GDM1 (cell line): Measurements from ENCODE around the gene DGCR2.
"Not testable (repeated sequence)": the region's sequence is repeated elsewhere in the genome, so short reads cannot be mapped to it uniquely, and the experiment has no call there.

Source experiments
- DNase-seq: peaks from one replicate; lab custom pipeline; 2025; lab: John Stamatoyannopoulos, UW

DGCR2 gene

DNA sequence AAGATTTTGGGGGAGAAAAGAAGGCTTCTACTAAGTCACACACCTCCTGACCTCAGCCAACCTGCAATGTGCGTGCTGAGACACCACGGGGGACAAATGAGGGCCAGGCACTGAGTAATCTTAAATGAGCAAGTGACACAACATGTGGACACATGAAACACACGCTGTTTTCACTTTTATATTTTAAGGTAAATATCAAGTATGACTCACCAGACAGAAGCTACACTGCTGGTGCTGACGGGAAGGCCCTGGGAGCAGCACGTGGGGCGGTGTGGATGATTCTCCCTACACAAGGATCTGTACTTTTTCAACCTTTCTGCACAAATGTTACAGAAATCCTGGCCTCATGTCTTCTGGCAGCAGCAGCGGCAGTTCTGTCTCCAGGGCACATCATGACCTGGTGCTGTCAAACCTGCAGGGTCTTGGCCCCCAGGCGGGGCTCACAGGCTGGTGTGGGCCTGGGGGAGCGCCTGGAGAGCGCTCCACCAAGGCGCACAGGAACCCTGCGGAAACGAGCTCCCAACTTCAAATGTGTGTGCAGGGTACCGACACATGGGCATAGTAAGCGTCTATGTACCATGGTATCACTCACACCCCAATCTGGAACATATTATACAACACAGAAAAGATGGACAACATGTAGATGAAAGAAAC is 61.7 kb downstream of the DGCR2 start:
- no peak for DNase-seq

DNA sequence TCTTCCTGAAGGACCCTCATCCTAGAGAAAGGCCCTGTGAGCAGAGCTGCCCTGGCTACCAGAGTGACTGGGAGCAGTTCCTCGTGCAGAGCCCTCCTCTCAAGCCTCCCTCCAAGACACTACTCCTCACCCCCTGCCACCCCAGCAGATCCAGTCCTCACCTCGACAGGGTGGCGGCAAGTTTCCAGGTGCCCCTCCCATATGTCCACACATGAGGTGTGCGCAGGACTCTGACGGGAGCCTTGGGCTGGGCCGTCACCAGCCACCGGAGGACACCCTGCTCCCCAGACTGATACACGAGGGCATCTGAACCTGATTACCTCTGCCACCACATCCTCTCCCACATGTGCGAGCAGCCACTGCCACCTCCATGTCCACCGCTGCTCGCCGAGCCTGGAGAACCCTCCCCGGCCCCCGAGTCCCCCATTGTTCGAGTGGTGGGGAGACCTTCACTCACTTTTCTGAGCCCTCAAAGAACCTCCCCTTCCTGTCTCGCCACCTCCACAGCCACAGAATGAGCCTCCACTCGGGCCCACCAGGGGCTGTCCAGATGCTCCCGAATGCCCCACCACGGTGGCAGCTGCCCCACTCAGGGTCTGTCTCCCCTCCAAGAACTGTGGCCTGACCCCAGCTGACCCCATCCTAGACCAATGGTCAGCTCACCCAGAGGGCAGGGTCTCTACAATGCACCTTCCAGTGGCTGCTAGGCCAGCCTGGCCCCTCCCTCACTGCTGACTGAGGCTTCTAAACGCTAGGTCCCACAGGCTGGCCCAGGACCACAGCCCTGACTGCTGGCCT is 62.5 kb downstream of the DGCR2 start:
- no peak for DNase-seq

DNA sequence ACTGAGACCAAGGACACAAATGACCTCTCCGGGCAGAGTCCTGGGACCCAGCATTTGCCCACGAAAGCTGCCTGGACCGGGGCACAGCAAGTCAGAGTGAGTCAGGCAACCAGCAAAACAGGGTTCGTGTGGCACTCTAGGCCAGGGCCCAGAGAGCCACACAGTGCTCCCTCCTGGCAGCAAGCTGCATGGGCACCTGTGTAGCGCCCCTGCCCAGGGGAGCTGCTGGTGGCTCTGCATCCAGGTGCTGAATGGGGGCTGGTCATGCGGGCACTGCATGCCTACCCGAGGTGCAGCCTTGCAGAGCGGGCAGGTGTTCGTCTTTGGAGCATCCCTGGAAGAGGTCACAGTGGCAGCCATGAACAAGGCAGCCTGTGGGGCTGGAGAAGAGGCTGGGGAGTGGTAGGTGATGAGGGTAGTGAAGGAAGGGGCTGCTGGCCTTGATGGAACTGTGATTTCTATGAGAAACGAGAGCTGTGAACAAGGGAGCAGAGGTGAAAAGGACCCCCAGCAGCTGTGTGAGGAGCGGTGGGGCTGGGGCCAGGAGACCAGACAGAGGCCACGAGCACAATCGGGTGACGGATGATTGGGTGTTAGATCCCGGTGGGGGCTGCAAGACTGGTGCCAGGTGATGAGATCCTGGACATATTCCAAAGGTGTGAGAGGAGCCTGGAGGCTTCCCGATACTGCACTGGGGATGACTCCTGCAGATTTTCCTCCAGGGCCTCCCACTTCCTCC is 63.3 kb downstream of the DGCR2 start:
- DNase-seq, result no peak

DNA sequence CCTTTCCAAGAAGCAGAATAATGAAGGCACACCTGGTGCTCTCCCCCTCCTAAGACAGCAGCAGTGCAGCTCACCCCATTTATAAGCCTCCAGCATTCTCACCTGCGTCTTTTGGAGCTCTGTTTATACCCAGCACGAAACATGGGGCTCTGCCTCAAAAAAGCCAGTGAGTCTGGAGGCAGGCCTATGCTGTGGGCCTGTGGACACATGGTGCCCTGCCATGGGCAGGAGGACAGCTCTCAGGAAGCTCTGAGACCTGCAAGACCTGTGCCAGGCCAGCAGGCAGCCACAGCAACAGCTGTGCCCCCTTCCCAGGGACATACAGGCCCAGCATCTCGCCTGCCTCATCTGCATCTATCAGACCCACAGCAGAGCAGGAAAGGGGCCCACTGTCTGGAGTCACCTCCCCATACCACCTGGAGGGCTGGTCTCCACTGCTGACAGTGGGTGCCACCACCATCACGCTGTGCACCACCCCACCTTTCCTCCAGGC is 64.2 kb downstream of the DGCR2 start:
- no peak for DNase-seq

DNA sequence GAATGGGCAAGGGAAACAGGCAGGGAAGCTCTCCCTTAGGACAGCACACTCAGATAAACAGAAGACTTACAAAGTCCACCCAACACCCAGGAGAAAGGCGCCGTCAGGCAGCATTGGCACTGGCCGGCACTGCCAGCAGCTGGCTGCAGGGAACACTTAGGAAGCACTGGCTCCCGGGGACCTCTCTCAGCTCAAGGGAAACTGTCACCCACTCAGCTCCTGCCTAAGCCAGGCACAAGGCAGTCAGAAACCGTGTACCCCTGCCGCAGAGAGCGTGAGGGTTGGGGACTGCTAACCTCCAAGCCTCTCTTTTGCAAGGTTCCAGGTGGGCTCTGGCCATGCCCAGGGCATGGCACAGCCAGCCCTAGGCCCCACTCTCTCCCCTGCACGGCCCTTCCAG is 64.7 kb downstream of the DGCR2 start:
- DNase-seq, result no peak

DNA sequence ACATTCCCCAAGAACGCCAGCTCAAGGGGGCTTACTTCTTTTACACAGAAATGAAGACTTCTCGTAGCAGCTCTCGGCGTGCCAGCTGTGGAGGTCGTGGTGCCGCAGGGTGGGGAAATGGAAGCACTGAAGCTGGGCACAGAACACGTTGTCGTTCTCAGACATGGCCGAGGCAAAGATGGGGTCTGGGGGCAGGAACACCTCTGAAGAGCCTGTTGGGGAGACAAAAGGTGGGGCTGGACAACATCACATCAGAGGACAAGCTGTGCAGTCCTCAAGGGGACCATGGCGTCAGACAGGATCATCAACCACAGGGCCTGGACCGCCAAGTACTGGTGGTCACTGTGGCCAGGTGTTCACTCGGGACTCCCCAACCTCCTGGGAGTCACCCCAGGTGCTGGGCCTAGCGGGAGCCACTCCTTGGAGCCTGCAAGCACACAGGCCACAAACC is 65.2 kb downstream of the DGCR2 start:
- no peak for DNase-seq

DNA sequence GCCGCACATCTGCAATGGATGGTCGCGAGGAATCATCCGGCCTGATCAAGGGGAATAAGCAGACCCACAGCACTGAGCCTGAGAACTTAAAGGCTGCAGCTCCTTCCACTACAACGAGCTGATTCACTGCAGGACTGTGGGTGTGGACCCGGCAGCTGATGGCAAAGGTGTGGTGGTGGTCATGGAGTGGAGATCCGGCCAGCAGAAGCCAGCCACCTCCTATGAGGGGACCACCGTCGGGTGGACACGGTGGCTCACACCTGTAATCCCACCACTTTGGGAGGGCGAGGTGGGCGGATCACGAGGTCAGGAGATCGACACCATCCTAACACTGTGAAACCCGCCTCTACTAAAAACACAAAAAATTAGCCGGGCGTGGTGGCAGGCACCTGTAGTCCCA is 66.4 kb downstream of the DGCR2 start:
- no peak for DNase-seq

DNA sequence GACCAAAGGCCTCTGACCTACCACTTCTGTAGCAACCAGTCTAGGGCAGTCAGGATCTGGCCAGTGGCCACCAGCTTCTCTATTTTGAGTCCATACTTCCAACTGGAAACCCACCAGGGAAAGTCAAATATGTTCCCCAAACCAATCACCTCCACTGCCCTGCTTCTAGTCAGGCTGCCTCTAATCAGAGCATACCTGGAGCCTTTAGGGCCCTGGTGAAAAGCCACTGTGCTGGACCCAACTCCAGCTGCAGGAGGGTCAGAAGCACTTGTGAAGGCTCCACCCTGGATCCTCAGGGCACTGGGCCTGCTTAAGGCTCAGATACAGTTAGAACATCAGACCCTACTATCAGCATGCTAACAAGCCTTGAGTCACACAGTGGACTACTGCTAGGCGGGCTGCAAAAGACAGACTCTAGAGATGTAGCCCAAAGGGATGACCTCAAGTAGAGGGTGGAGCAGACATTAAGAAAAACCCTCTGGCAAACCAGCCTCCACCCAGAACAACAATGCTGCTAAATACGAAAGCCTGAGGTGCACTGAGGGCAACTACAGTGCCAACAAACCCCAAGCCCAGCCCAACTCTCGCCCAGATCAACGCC is 69.2 kb downstream of the DGCR2 start:
- no peak for DNase-seq

DNA sequence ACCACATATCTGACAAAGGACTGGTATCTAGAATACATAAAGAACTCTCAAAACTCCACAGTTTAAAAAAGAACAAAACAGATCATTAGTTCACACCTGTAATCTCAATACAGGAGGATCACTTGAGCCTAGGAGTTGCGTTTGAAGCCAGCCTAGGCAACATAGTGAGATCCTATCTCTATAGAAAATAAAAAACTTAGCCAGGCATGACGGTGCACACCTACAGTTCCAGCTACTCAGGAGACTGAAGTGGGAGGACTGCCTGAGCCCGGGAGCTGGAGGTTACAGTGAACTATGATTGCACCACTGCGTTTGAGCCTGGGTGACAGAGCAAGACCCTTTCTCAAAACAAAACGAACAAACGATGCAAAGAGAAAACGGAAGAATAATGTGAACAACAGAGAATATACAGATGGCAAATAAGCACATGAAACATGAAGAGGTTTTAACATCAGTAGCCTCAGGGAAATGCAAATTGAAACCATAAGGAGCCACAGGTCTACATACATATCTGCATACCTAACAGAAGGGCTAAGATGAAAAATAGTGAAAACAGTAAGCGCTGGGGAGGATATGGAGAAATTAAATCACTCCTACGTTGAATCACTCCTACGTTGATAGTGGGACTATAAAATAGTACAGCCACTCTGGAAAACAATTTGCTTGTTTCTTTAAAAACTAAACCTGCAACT is 70.7 kb downstream of the DGCR2 start:
- no peak for DNase-seq

DNA sequence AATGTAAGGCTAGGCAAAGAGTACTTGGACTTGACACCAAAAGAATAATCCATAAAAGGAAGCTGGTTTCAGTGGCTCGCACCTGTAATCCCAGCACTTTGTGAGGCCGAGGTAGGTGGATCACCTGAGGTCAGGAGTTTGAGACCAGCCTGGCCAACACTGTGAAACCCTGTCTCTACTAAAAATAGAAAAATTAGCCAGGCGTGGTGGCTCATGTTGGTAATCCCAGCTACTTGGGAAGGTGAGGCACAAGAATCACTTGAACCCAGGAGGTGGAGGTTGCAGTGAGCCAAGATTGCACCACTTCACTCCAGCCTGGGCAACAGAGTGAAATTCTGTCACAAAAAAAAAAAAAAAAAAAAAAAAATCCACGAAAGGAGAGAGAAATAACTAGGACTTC is 71.4 kb downstream of the DGCR2 start:
- not testable (repeated sequence) for DNase-seq

DNA sequence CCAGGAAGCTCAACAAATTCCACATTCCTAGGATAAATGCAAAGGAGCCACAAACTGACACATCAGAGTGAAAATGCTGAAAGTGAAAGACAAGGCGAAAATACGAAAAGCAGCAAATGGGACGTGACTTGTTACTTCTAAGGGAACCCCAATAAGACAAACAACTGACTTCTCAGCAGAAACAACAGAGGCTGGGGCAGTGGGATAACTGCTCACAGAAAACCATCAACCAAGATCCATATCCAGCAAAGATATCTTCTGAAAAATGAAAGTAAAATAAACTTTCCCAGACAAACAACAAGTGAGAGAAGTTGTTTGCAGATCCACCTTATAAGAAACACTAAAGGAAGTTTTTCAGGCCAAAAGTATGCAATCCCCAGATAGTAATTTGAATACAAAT is 72.1 kb downstream of the DGCR2 start:
- no peak for DNase-seq

DNA sequence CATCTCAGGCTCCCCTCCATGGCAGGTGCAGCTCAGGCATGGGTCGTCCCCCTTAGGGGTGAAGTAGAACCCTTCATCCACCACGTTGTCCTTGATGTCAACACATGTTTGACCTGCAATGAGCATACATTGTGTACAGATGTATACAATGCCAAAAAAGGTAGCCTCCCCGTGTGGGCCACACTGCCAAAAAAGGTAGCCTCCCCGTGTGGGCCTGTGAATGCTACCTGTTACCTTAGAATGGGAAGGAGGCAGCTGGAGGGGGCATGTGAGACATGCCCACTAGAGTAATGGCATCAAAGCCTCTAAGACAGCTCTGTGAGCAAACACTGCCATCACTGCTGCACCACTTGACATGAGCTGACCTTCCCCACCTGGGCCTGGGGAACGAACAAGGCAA is 73.7 kb downstream of the DGCR2 start:
- DNase-seq, result no peak

DNA sequence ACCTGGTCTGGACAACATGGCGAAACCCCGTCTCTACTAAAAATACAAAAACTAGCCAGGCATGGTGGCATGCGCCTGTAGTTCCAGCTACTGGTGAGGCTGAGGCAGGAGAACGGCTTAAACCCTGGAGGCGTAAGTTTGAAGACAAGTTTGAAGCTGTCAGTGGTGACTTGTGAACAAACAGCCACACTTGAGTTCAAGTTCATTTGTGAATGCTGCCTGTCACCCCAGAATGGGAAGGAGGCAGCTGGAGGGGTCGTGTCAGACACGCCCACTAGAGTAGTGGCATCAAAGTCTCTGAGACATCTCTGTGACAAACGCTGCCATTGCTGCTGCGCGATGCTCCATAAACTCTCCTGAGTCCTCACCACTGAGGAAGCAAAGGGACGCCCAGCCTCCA is 74.2 kb downstream of the DGCR2 start:
- no peak for DNase-seq

DNA sequence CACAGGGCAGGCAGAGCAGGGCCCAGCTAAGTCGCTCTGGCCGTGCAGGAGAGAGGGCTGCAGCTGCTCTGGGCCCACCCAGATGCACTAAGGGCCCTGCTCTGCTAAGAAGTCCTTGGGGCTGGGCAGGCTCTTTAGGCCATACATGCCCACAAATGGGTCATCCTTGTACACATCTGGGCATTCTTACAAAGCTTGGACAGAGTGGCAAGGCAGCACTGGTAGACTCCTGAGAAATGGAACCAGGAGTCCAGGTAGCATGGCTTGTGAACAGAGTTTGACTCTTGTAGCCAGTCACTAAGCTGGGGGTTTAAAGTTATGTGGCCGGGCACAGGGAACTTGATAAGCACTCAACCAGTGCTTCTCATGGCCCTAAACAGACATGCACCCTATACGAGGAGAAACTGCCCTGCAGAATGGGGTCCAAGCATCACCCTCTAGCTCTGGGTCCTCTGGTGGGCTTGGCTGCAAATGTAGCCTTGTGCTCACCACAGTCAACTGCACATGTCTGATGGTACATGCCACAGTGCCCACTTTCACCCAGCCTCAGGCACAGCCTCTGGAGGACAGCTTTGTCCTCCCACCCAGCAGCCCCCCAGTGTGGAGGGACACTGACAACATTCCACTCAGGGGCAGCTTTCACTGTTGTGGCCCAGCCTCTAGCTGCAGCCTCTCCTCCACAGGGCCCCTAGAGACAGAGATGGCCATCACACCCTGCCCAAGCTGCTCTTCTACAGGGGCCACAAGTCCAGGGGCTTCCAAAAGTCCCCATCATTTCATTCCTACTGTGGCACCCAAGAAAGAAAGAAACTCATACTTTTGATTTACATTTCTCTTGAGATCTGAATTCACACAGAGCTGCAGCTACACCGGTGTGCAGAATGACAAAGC is 75.2 kb downstream of the DGCR2 start:
- DNase-seq, result no peak

DNA sequence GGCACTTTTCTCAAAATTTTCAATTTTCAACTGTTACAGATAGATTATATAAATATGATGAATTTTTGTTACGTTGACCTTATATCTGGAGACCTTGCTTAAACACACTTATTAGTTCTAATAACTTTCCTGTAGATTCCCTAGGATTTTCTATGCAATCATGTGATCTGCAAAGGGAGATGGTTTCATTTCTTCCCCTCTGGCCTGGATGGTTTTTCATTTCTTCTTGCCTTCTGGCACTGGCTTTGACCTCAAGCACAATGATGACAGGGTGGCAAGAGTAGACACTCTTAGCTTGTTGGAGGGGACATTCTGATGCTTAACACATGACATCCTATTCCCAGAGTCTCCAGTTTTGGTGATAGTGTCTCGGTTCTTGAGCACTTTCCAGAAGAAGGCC is 75.9 kb downstream of the DGCR2 start:
- DNase-seq, result no peak

DNA sequence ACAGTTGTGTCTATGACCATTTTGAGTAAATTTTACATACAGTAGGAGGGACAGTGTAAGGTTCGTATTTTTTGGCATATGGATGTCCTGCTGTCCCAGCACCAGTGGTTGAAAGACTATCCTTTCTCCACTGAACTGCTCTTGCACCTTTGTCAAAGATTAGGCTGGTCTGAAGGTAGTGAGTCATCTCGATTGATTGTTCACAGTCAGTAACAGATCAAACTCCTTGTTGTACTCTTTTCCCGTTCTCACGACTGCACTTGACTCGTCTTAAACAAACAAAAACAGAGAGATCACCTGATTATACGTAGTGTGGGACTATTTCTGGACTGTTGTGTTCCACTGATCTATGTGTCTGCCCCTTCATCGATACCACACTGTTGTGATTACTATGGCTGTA is 77.1 kb downstream of the DGCR2 start:
- no peak for DNase-seq

DNA sequence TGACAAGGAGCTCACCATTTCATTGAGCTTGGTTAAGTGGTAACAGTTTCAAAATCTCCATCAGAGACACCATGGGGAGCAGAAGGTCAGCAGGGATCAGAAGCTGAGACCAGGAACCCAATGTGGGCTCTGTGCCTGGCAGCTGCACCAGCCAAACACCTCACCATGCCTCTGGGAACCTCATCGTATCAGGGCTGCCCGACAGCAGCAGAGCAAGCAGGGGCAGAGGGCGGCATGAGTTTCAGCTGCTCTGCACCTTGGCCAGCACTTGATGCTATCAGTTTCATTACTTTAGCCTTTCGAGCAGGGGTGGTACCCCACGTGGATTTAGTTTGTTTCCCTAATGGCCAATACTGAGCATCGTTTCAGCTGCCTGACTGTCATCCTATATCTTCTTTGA is 77.8 kb downstream of the DGCR2 start:
- DNase-seq, result no peak

DNA sequence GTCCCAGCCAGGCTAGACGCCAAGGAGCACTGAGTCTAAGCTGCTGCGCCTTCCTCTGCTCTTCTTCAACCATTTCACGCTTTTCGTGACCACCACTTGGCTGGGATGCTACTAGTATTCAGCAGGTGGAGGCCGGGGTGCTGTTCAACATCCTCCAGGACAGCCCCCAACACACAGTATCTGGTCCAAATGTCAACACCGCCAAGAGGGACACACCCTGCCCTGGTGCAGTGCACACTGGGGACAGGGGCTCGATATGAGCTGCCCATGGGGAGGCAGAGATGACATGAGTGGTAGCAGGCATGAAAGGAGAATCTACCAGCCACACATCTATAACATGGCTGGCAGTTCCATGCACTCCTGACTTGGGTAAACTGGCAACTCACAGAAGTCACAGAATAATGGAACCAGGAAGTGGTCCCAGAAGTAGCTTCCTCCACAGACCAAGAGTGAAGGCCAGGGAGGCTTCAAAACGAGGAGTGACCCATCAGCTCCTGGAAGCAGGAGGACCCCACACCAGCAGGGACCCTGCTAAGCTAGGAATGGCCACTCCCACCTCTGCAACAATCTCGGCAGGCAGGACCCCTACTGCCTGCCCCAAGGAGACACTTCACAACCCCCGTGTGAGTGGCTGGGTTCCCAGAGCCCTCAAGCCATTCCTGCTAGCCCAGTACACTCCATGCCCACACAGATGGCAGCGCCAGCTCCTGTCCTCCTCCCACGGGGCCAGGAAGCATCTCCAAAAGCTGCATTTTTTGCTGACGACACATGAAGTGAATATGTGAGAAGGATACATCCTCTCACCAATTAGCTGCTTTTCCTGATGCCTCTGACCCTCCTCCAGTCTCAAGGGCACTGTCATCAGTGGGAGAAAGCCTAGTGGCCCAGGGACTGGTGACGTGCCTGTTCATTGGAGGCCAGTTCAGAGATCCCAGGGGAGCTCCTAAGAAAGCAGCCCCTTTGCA is 78.8 kb downstream of the DGCR2 start:
- DNase-seq, result no peak

DNA sequence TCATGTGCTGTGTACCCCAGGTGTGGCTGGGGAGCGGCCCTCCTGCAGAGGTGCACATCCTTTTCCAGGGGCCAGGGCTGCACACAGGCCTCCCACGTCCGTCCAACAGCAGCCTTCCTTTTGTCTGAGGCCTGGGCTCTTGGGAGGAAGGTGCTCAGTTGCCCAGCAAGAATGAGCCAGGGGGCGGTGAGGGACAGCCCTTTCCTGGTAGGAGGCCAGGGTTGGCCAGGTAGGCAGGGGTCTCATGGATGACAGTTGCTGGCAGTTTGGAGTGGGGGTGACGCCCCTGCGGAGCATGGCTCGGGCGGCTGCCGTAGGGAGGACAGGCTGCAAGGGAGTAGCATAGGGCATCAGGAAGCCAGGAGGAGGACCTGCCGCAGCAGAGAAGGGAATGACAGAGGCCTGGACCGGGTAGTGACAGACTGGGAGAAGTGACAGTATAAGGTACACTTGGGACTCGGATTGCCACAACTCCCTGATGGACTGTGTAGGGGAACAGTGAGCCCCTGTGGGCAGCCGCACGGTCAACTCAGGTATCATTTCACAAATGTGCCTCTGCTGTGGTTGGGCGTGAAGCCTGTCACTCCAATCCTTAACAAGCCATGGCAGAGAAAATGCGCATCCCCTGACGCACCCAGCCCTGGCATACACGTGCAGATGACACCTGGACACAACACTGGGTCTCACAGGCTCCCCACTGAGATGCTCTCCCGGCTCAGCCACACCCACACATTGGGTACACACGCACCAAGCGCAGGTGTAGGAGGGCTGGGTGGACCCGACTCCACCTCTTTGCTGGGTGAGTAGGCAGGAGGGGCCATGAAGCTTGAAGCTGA is 79.7 kb downstream of the DGCR2 start:
- DNase-seq, result no peak
